Breast epithelium (tissue), 4 donors: Measurements from ENCODE around the gene TP63. TPM values are rescaled to one million over a fixed set of nuclear protein-coding genes. Genes with fewer than 3 reads are reported as not detected.
"Not testable (repeated sequence)": the region's sequence is repeated elsewhere in the genome, so short reads cannot be mapped to it uniquely, and the experiment has no call there.

ENCODE experiments used
- DNase-seq, 2 donors: peaks; one replicate each; pipeline ENCODE4 v3.0.0-alpha.2; 2019; ENCODE audit warnings: low spot score in 2 of 2
- H3K27ac ChIP-seq, 2 donors: fragments of 200-600 bp; sonication (generic) in 1 of 2; one replicate each; pipeline ENCODE4 v1.5.1; 2016 to 2019; ENCODE audit warnings: mild to moderate bottlenecking in 1 of 2
- H3K27me3 ChIP-seq, 2 donors: fragments of 200-600 bp; sonication (generic) in 1 of 2; one replicate each; pipeline versions ENCODE4 v1.5.1 to v1.6.0; 2017 to 2019; ENCODE audit warnings: control low read depth in 1 of 2, mild to moderate bottlenecking in 1 of 2
- H3K36me3 ChIP-seq: fragments of 200-600 bp; one replicate; pipeline ENCODE4 v1.5.1; 2019
- H3K4me1 ChIP-seq, 2 donors: fragments of 200-600 bp; sonication (generic); one replicate each; pipeline ENCODE4 v1.5.1; 2016 to 2019; ENCODE audit warnings: control low read depth in 1 of 2
- H3K4me3 ChIP-seq, 3 donors: fragments of 200-600 bp; sonication (generic); 1 replicate in 2 of 3; 2 replicates in 1 of 3; pipeline ENCODE4 v1.5.1; 2016 to 2019; ENCODE audit warnings: mild to moderate bottlenecking in 3 of 3, moderate library complexity in 2 of 3
- H3K9me3 ChIP-seq, 2 donors: fragments of 200-600 bp; sonication (generic) in 1 of 2; one replicate each; pipeline ENCODE4 v1.5.1; 2016 to 2019; ENCODE audit warnings: control low read depth in 1 of 2
- POLR2A ChIP-seq: fragments of 450-650 bp; IDR thresholded peaks from one replicate; pipeline ENCODE4 v1.6.1; 2016; ENCODE audit warnings: antibody characterized with exemption, mild to moderate bottlenecking, moderate library complexity
- POLR2AphosphoS5 ChIP-seq, 3 donors: sonication (generic); formaldehyde crosslinking; IDR thresholded peaks; one replicate each; pipeline ENCODE4 v1.6.1; 2017; ENCODE audit warnings: antibody characterized with exemption in 3 of 3
- intact Hi-C: fragments of 100-400 bp; cut with DNase I; formaldehyde crosslinking; loops from one replicate; pipeline ENCODE4 v1.15.1; 2023; ENCODE audit warnings: low total_unique reads
- total RNA-seq, 3 donors: library from RNA; depleted of rRNA; stranded (reverse); fragments of >200 nt; gene quantifications; one replicate each; pipeline ENCODE4 v1.1.0, GENCODE V29; 2016
- TF ChIP-seq, protein P1 (sequence below), 3 donors: fragments of 450-650 bp; IDR thresholded peaks; one replicate each; pipeline ENCODE4 v1.5.1; 2016 to 2017; ENCODE audit warnings: antibody characterized with exemption in 3 of 3, mild to moderate bottlenecking in 3 of 3, moderate library complexity in 3 of 3

The TP63 gene
- total RNA-seq, 3 donors from 2014 or later: 0.96 to 47.7 (median 20.0) TPM

DNA sequence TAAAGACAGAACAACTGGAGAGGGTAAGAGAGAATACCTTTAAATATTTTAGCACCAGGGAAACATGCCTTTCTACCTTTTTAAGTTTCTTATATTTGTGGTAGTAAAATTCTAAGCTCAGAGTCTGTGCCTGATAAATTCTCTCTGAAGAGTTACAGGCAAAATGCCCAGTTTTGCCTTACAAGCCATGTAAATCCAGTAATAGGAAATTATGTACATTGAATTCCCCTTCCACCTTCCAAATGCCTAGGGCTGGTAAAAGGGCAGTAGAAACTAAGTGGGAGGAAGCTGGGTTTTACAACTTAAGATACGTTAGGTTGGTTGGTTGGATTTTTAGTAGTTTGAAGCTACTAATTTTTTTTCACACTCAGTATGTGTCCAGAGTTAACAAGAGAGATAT, 43.1 kb upstream of the TP63 start:
- Histone ChIP-seq H3K36me3 (no peaks in the 10 kb centered on the region), H3K27me3 (no peaks in the 10 kb centered on the region), H3K4me1 (no peaks in the 10 kb centered on the region), H3K4me3 (no peak overlapping the region), H3K27ac (peak overlapping the region in 1 of 2 donors; percentile 13), H3K9me3 (no peaks in the 10 kb centered on the region)
- intact Hi-C loops: no loop called here
- no peak for TF ChIP-seq POLR2AphosphoS5 (IDR thresholded peaks at IDR 0.05)
- TF ChIP-seq, protein P1, sequence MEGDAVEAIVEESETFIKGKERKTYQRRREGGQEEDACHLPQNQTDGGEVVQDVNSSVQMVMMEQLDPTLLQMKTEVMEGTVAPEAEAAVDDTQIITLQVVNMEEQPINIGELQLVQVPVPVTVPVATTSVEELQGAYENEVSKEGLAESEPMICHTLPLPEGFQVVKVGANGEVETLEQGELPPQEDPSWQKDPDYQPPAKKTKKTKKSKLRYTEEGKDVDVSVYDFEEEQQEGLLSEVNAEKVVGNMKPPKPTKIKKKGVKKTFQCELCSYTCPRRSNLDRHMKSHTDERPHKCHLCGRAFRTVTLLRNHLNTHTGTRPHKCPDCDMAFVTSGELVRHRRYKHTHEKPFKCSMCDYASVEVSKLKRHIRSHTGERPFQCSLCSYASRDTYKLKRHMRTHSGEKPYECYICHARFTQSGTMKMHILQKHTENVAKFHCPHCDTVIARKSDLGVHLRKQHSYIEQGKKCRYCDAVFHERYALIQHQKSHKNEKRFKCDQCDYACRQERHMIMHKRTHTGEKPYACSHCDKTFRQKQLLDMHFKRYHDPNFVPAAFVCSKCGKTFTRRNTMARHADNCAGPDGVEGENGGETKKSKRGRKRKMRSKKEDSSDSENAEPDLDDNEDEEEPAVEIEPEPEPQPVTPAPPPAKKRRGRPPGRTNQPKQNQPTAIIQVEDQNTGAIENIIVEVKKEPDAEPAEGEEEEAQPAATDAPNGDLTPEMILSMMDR (IDR thresholded peaks at IDR 0.05): no peak
- TF ChIP-seq POLR2A: no peak
- no peak for DNase-seq

DNA sequence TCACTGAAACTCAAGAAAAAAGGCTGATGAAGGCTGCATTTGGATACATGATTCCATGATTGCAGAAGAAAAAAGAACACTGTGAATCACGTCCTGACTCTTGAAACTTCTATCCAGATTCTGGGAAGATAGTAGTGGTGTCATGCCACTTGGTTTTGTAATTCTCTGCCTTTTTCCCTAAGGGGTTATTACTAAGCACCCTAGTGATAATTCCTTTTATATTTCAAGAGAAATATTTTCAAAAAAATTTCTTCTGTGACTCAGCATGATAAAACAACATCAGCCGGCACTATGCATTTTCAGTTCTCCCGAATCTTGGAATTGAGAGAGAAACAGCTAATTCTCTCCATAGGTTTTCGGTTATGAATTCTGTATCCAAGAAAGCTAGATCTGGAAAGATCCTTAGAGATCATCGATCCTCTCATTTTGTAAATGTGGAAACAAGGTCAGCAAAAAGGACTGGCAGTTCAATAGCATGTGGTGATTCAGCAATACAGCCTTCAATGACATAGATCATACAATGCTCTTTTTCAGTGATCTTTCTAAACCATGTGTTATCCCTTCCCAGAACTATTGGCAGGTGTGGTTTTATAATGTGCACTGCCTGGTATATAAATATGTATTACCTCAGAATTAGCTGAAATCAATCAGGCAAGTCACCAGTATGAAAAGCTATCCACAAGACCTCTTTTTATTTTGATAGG, 42.6 kb upstream of the TP63 start:
- no peak for TF ChIP-seq POLR2AphosphoS5 (IDR thresholded peaks at IDR 0.05)
- TF ChIP-seq, protein P1 (IDR thresholded peaks at IDR 0.05): no peak
- no peak for TF ChIP-seq POLR2A
- Histone ChIP-seq H3K27me3 (no peaks in the 10 kb centered on the region), H3K27ac (no peak overlapping the region), H3K36me3 (no peaks in the 10 kb centered on the region), H3K4me1 (no peaks in the 10 kb centered on the region), H3K9me3 (no peaks in the 10 kb centered on the region), H3K4me3 (no peak overlapping the region)
- intact Hi-C loops: no loop called here
- no peak for DNase-seq

DNA sequence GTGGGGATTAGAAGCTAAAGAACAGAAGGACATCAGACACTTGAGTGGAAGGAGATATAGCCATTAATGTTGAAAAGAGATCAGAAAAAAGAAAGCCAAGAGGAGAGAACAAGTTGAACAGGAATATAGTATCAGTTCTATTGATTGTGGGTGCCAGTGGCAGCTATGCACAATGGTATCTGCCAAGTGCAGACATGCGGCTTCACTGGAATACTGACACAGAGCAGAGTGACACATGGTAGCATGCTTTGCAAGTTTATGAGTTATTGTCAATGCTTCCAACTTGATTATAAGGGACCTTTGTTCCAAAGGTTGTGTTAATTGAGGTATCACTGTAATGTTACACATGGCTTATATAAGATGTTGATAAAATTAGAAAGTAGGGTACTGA, 42.0 kb upstream of the TP63 start:
- no peaks in the 10 kb centered on the region for H3K36me3 ChIP-seq
- H3K9me3 ChIP-seq: no peaks in the 10 kb centered on the region
- no peaks in the 10 kb centered on the region for H3K4me1 ChIP-seq
- H3K27ac ChIP-seq: no peak overlapping the region
- H3K27me3 ChIP-seq: no peaks in the 10 kb centered on the region
- DNase-seq: no peak
- no peak overlapping the region for H3K4me3 ChIP-seq
- TF ChIP-seq, protein P1 (IDR thresholded peaks at IDR 0.05): no peak
- TF ChIP-seq POLR2AphosphoS5 (IDR thresholded peaks at IDR 0.05) (no peak), POLR2A (no peak)
- intact Hi-C loops: no loop called here

DNA sequence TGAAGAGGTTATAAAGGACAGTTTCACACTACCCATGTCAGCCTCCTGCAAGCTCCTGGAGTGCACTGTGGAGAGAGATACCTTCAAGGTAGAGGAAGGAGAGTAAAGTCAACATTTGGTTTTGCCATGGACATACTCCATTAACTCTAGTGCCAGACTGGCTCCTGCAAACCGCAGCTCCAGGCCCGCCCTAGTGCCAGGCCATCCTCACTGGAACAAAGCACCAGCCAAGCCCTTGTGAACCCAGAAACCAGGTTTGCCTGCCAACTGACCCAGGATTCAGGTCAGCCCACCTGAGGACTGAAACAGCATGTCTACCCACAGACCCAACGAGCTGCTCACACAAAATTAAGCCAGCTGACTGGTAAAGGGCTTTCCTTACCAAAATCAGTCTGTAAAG, 41.0 kb upstream of the TP63 start:
- Histone ChIP-seq H3K36me3 (no peaks in the 10 kb centered on the region), H3K4me1 (no peaks in the 10 kb centered on the region), H3K27ac (no peak overlapping the region), H3K4me3 (no peak overlapping the region), H3K27me3 (no peaks in the 10 kb centered on the region), H3K9me3 (no peaks in the 10 kb centered on the region)
- TF ChIP-seq, protein P1 (IDR thresholded peaks at IDR 0.05): no peak
- no peak for TF ChIP-seq POLR2AphosphoS5 (IDR thresholded peaks at IDR 0.05)
- TF ChIP-seq POLR2A: no peak
- intact Hi-C loops: no loop called here
- DNase-seq: no peak

DNA sequence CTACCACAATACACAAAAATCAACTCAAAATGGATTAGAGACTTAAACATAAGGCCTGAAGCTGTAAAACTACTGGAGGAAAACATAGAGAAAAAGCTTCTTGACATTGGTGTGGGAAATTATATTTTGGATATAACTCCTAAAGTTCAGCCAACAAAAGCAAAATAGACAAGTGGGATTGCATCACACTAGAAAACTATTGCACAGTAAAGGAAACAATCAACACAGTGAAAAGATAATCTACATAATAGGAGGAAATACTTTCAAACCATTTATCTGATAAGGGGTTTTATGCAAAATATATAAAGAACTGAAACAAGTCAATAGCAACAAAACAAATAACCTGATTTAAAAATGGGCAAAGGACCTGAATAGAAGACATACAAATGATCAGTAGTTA, 37.6 kb upstream of the TP63 start:
- DNase-seq: no peak
- Histone ChIP-seq H3K4me3 (no peak overlapping the region), H3K27ac (no peak overlapping the region), H3K27me3 (no peaks in the 10 kb centered on the region), H3K36me3 (no peaks in the 10 kb centered on the region), H3K4me1 (no peaks in the 10 kb centered on the region), H3K9me3 (peaks cover 0 to 5% of the 10 kb centered on the region in 2 donors)
- intact Hi-C loops: no loop called here
- TF ChIP-seq POLR2A (no peak), POLR2AphosphoS5 (IDR thresholded peaks at IDR 0.05) (no peak)
- TF ChIP-seq, protein P1 (IDR thresholded peaks at IDR 0.05): no peak

DNA sequence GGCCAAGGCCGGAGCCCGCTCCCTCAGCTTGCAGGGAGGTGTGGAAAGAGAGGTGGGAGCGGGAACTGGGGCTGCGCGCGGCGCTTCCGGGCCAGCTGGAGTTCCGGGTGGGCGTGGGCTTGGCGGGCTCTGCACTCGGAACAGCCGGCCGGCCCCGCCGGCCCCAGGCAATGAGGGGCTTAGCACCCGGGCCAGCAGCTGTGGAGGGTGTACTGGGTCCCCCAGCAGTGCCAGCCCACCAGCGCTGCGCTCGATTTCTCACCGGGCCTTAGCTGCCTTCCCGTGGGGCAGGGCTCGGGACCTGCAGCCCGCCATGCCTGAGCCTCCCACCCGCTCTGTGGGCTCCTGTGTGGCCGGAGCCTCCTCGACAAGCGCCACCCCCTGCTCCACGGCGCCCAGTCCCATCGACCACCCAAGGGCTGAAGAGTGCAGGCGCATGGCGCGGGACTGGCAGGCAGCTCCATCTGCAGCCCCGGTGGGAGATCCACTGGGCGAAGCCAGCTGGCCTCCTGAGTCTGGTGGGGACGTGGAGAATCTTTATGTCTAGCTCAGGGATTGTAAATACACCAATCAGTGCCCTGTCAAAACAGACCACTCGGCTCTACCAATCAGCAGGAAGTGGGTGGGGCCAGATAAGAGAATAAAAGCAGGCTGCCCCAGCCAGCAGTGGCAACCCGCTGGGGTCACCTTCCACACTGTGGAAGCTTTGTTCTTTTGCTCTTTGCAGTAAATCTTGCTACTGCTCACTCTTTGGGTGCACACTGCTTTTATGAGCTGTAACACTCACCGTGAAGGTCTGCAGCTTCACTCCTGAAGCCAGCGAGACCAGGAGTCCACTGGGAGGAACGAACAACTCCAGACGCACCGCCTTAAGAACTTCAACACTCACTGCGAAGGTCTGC, 34.9 kb upstream of the TP63 start:
- H3K27me3 ChIP-seq, intact Hi-C loops, H3K4me1 ChIP-seq, H3K36me3 ChIP-seq, H3K4me3 ChIP-seq, H3K9me3 ChIP-seq, DNase-seq, H3K27ac ChIP-seq: not testable (repeated sequence)
